GM12864 (cell line): Measurements from ENCODE around the gene CDCA8.

Experiments used
- DNase-seq: peaks from one replicate; pipeline ENCODE4 v3.0.0-alpha.2; 2011; ENCODE audit warnings: low read depth
- H3K4me3 ChIP-seq: 2 replicates; pipeline ENCODE4 v1.5.1; 2011; ENCODE audit warnings: mild to moderate bottlenecking, low read depth, low read length, control low read depth
- TF ChIP-seq, protein P1 (sequence below): IDR thresholded peaks from 2 replicates; pipeline ENCODE4 v1.5.1; 2011; ENCODE audit warnings: low read depth, mild to moderate bottlenecking, moderate library complexity, low read length, control low read depth, inconsistent platforms; ENCODE audit errors: missing control alignments

CDCA8 gene

DNA sequence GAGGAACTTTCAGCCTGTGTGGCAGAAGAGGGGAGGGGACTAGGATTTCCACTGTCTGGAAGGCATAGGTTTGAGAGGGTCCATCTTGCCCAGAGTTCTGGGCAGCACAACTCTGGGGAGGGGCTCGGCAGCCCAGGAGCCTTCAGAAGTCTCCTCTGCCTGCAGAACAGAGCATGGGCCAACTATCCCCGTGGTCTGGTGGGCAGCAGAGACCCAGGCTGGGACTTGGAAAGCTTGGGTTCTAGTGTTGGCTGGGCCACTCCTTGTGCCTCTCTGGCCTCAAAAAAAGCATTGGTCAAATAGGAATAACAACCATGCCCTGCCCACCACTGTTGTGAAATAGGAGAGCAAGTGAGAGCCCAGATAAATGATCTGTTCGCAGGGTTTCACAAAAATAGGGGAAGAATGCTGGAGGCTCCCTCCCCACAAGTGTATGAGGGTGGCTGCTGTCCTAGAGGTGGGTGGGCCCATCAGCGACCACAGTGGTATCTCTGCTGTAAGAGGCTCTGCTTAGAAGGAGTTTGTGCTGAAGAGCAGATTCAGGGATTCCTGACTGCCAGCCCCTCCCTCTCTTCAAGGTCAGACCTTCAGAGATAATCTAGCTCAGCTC, 63.7 kb downstream of the CDCA8 start:
- no peak for DNase-seq
- H3K4me3 ChIP-seq = no peak overlapping the region
- TF ChIP-seq, protein P1, sequence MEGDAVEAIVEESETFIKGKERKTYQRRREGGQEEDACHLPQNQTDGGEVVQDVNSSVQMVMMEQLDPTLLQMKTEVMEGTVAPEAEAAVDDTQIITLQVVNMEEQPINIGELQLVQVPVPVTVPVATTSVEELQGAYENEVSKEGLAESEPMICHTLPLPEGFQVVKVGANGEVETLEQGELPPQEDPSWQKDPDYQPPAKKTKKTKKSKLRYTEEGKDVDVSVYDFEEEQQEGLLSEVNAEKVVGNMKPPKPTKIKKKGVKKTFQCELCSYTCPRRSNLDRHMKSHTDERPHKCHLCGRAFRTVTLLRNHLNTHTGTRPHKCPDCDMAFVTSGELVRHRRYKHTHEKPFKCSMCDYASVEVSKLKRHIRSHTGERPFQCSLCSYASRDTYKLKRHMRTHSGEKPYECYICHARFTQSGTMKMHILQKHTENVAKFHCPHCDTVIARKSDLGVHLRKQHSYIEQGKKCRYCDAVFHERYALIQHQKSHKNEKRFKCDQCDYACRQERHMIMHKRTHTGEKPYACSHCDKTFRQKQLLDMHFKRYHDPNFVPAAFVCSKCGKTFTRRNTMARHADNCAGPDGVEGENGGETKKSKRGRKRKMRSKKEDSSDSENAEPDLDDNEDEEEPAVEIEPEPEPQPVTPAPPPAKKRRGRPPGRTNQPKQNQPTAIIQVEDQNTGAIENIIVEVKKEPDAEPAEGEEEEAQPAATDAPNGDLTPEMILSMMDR = no peak
